HFFc6 (cell line): Measurements from ENCODE around the gene LMNTD1. TPM values are rescaled to one million over a fixed set of nuclear protein-coding genes. Genes with fewer than 3 reads are reported as not detected.
"Not testable (repeated sequence)": the region's sequence is repeated elsewhere in the genome, so short reads cannot be mapped to it uniquely, and the experiment has no call there.

Source experiments
- DNase-seq: peaks from one replicate; pipeline ENCODE4 v3.0.0-alpha.2; 2018
- H3K27ac Mint-ChIP-seq: 2 replicates; pipeline ENCODE4 v1.8.0; 2020; ENCODE audit warnings: mild to moderate bottlenecking, mixed read lengths
- H3K27me3 Mint-ChIP-seq: 2 replicates; pipeline ENCODE4 v1.8.0; 2021; ENCODE audit warnings: mild to moderate bottlenecking, moderate library complexity, mixed read lengths; ENCODE audit not compliant: insufficient read depth
- H3K36me3 Mint-ChIP-seq: 2 replicates; pipeline ENCODE4 v1.8.0; 2021; ENCODE audit warnings: low read depth, mixed read lengths
- H3K4me1 Mint-ChIP-seq: 2 replicates; pipeline ENCODE4 v1.8.0; 2020; ENCODE audit warnings: low read depth, mixed read lengths
- H3K4me3 Mint-ChIP-seq: 2 replicates; pipeline ENCODE4 v1.8.0; 2020; ENCODE audit warnings: mild to moderate bottlenecking, moderate library complexity, mixed read lengths
- H3K9me3 Mint-ChIP-seq: 2 replicates; pipeline ENCODE4 v1.8.0; 2020; ENCODE audit warnings: mild to moderate bottlenecking, mixed read lengths
- CTCF ChIP-seq: fragments of 200-600 bp; sonication (generic); IDR thresholded peaks from 2 replicates; pipeline ENCODE4 v1.5.0; 2021; ENCODE audit warnings: antibody characterized with exemption, mild to moderate bottlenecking
- total RNA-seq, 6 experiments: library from RNA; stranded (reverse); fragmentation: NEBNext Ultra II Directional; extraction: Animal tissue kit (Norgen Biotek cat#: 25700); gene quantifications; 2 replicates in 1 of 6; 3 replicates in 5 of 6; pipeline ENCODE4 v1.2.3, GENCODE V29; 2021

The LMNTD1 gene
- total RNA-seq, 6 experiments from 2014 or later: 0.26 to 1.0 (median 0.52) TPM

GRCh38 chr12:25433581-25434325 lies 119.3 kb downstream of the LMNTD1 start:
- H3K36me3 Mint-ChIP-seq: no peaks in the 10 kb centered on the region
- no peak overlapping the region for H3K27ac Mint-ChIP-seq
- H3K27me3 Mint-ChIP-seq: peaks cover 3% of the 10 kb centered on the region
- no peaks in the 10 kb centered on the region for H3K9me3 Mint-ChIP-seq
- no peak for TF ChIP-seq CTCF
- no peak overlapping the region for H3K4me3 Mint-ChIP-seq
- DNase-seq: no peak
- peaks cover 43% of the 10 kb centered on the region for H3K4me1 Mint-ChIP-seq

GRCh38 chr12:25433024-25433423 lies 120.1 kb downstream of the LMNTD1 start:
- no peak overlapping the region; the same call in 1 of the 2 replicates for H3K27ac Mint-ChIP-seq
- peaks cover 41% of the 10 kb centered on the region for H3K4me1 Mint-ChIP-seq
- peaks cover 3% of the 10 kb centered on the region; the same call in 1 of the 2 replicates for H3K27me3 Mint-ChIP-seq
- H3K4me3 Mint-ChIP-seq: no peak overlapping the region
- no peaks in the 10 kb centered on the region for H3K9me3 Mint-ChIP-seq
- TF ChIP-seq CTCF: no peak
- H3K36me3 Mint-ChIP-seq: no peaks in the 10 kb centered on the region
- DNase-seq: no peak

GRCh38 chr12:25427337-25428249 lies 125.5 kb downstream of the LMNTD1 start:
- TF ChIP-seq CTCF: no peak
- Mint-ChIP-seq H3K4me1 (peaks cover 11% of the 10 kb centered on the region), H3K27ac (no peak overlapping the region)

GRCh38 chr12:25426821-25427220 lies 126.3 kb downstream of the LMNTD1 start:
- not testable (repeated sequence) for DNase-seq

More at GRCh38 chr12:25427337-25428249, 125.5 kb downstream of the LMNTD1 start:
- H3K4me3 Mint-ChIP-seq: no peak overlapping the region
- H3K27me3 Mint-ChIP-seq: no peaks in the 10 kb centered on the region
- H3K9me3 Mint-ChIP-seq: no peaks in the 10 kb centered on the region
- no peaks in the 10 kb centered on the region for H3K36me3 Mint-ChIP-seq
- no peak for DNase-seq

More at GRCh38 chr12:25426821-25427220, 126.3 kb downstream of the LMNTD1 start:
- H3K27ac Mint-ChIP-seq, H3K27me3 Mint-ChIP-seq, H3K4me3 Mint-ChIP-seq, H3K36me3 Mint-ChIP-seq, H3K9me3 Mint-ChIP-seq: not testable (repeated sequence)
- peaks cover 17% of the 10 kb centered on the region for H3K4me1 Mint-ChIP-seq
